K562 (cell line): ENCODE measurements around the gene ALPK1. TPM values are rescaled to one million over a fixed set of nuclear protein-coding genes. Genes with fewer than 3 reads are reported as not detected.

Experiments
- ATF4 ChIP-seq: fragments of 450-650 bp; formaldehyde crosslinking; IDR thresholded peaks from 2 replicates; pipeline ENCODE4 v1.4.0; 2022; ENCODE audit warnings: mild to moderate bottlenecking, moderate library complexity
- CBX5 ChIP-seq: IDR thresholded peaks from 2 replicates; pipeline ENCODE4 v1.6.1; 2014; ENCODE audit warnings: low read depth, borderline replicate concordance
- CSDE1 ChIP-seq, 2 experiments: fragments of 450-650 bp; IDR thresholded peaks; 2 replicates each; pipeline ENCODE4 v1.6.1; 2016; ENCODE audit warnings: mild to moderate bottlenecking in 1 of 2
- ETV5 ChIP-seq: sonication (generic); formaldehyde crosslinking; IDR thresholded peaks from 2 replicates; pipeline ENCODE4 v1.4.0; 2020; ENCODE audit warnings: low read depth, mild to moderate bottlenecking, missing genetic modification reagents
- EZH2 ChIP-seq: IDR thresholded peaks from 2 replicates; pipeline ENCODE4 v1.6.1; 2012; ENCODE audit warnings: low read depth, mild to moderate bottlenecking, inconsistent platforms, low read length, borderline replicate concordance
- TFE3 ChIP-seq: fragments of 450-650 bp; formaldehyde crosslinking; IDR thresholded peaks from 2 replicates; pipeline ENCODE4 v1.4.0; 2020; ENCODE audit warnings: mild to moderate bottlenecking, mixed read lengths
- ZBTB11 ChIP-seq, 3 experiments: fragments of 200-800 bp in 1 of 3; fragments of 250-450 bp in 1 of 3; fragments of 450-650 bp in 1 of 3; sonication (Bioruptor Pico) in 1 of 3; sonication (Bioruptor generic) in 1 of 3; formaldehyde crosslinking in 1 of 3; IDR thresholded peaks; 2 replicates each; pipeline versions ENCODE4 v1.6.1 to v1.8.0; 2016 to 2022; ENCODE audit warnings: mild to moderate bottlenecking in 2 of 3, missing genetic modification characterization in 2 of 3, missing compliant biosample characterization in 1 of 3, moderate library complexity in 1 of 3
- ZNF644 ChIP-seq: fragments of 200-800 bp; sonication (Bioruptor generic); IDR thresholded peaks from 2 replicates; pipeline ENCODE4 v1.6.1; 2016; ENCODE audit warnings: low read depth, missing genetic modification characterization, missing compliant biosample characterization
- ZNF655 ChIP-seq: fragments of 250-450 bp; sonication (Bioruptor Pico); IDR thresholded peaks from 2 replicates; pipeline ENCODE4 v1.5.0; 2021
- ZNF696 ChIP-seq: fragments of 250-450 bp; sonication (Bioruptor Pico); conservative IDR thresholded peaks from 2 replicates; pipeline ENCODE4 v1.4.0; 2020; ENCODE audit warnings: mild to moderate bottlenecking, moderate library complexity
- polyA plus RNA-seq, 8 experiments: library from polyadenylated mRNA; depleted of rRNA in 4 of 8; stranded (reverse) in 5 of 8; unstranded in 3 of 8; fragments of >200 nt; fragmentation: Nextera tagmentation in 2 of 8; fragmentation: Illumina TruSeq in 1 of 8; extraction: Ambion mirVana in 2 of 8; extraction: Trizol in 1 of 8; gene quantifications; 2 replicates each; pipeline versions ENCODE4 v1.2.1 to v1.2.3, GENCODE V29; 2011 to 2014; ENCODE audit warnings: inconsistent platforms in 1 of 8, missing spikeins in 1 of 8
- total RNA-seq, 7 experiments: library from RNA; depleted of rRNA in 6 of 7; stranded (reverse); fragments of >200 nt in 6 of 7; fragmentation: Illumina TruSeq in 2 of 7; extraction: Trizol in 2 of 7; gene quantifications; 2 replicates each; pipeline versions ENCODE4 v1.2.1 to v1.2.3, GENCODE V29; 2011 to 2021; ENCODE audit warnings: low replicate concordance in 1 of 7

ALPK1 gene
- total and polyA plus RNA-seq, 9 of the 15 experiments (the other 6 are each of a cell fraction or from before 2014, with no cell fraction given): 2.3 to 6.9 (median 4.6) TPM

GRCh38 chr4:112330921-112331320 is 33.8 kb downstream of the ALPK1 start (continued):
- TF ChIP-seq ZNF696 (CRISPR knock-in tag) (no peak), ZNF644 (tag) (no peak), CBX5 (no peak), ETV5 (CRISPR knock-in tag) (no peak), ZNF655 (CRISPR knock-in tag) (no peak), ATF4 (CRISPR knock-in tag) (no peak), EZH2 (no peak), CSDE1 (IDR thresholded peaks at IDR 0.05) (no peak), ZBTB11 (CRISPR knock-in tag; IDR thresholded peaks at IDR 0.05) (no peak), TFE3 (CRISPR knock-in tag) (no peak)
